Peyer's patch (tissue), 4 donors: Measurements from ENCODE around the gene HDHD5. TPM values are rescaled to one million over a fixed set of nuclear protein-coding genes. Genes with fewer than 3 reads are reported as not detected.

Source experiments
- DNase-seq, 3 donors: peaks; one replicate each; pipeline ENCODE4 v3.0.0-alpha.2; 2017 to 2019
- H3K27ac ChIP-seq, 4 donors: fragments of 200-600 bp; sonication (generic); one replicate each; pipeline ENCODE4 v1.5.1; 2016 to 2019
- H3K27me3 ChIP-seq, 2 donors: fragments of 200-600 bp; sonication (generic); one replicate each; pipeline ENCODE4 v1.5.1; 2019
- H3K36me3 ChIP-seq, 3 donors: fragments of 200-600 bp; sonication (generic); one replicate each; pipeline ENCODE4 v1.5.1; 2016 to 2019
- H3K4me1 ChIP-seq, 4 donors: fragments of 200-600 bp; sonication (generic); one replicate each; pipeline ENCODE4 v1.5.1; 2016 to 2019
- H3K4me3 ChIP-seq, 4 donors: fragments of 200-600 bp; sonication (generic); 1 replicate in 3 of 4; 2 replicates in 1 of 4; pipeline ENCODE4 v1.5.1; 2016 to 2019; ENCODE audit warnings: mild to moderate bottlenecking in 1 of 4
- H3K9me3 ChIP-seq, 4 donors: fragments of 200-600 bp; sonication (generic); one replicate each; pipeline ENCODE4 v1.5.1; 2016 to 2019; ENCODE audit warnings: mild to moderate bottlenecking in 1 of 4
- CTCF ChIP-seq, 6 experiments: fragments of 450-650 bp in 4 of 6; fragments of 200-600 bp in 2 of 6; sonication (generic) in 1 of 6; IDR thresholded peaks; one replicate each; pipeline ENCODE4 v1.5.1; 2017 to 2019; ENCODE audit warnings: antibody characterized with exemption in 6 of 6, mild to moderate bottlenecking in 3 of 6, moderate library complexity in 1 of 6
- POLR2A ChIP-seq, 2 donors: fragments of 450-650 bp; IDR thresholded peaks; one replicate each; pipeline ENCODE4 v1.5.1; 2017; ENCODE audit warnings: antibody characterized with exemption in 2 of 2, mild to moderate bottlenecking in 2 of 2, moderate library complexity in 2 of 2
- total RNA-seq, 4 donors: library from RNA; depleted of rRNA; stranded (reverse); fragments of >200 nt; gene quantifications; one replicate each; pipeline ENCODE4 v1.1.0, GENCODE V29; 2016

Gene HDHD5
- total RNA-seq, 4 donors from 2014 or later, result 15.7 to 42.0 (median 31.0) TPM

- Histone ChIP-seq H3K4me1 (no peaks in the 10 kb centered on the region), H3K36me3 (peaks cover 0 to 52% (median 0%) of the 10 kb centered on the region in 3 donors), H3K27ac (no peak overlapping the region), H3K27me3 (no peaks in the 10 kb centered on the region), H3K4me3 (no peak overlapping the region), H3K9me3 (no peaks in the 10 kb centered on the region)
- TF ChIP-seq CTCF (IDR thresholded peaks at IDR 0.05) (no peak), POLR2A (IDR thresholded peaks at IDR 0.05) (no peak)
- DNase-seq, result no peak
Observed at GRCh38 chr22:17109976-17110375, 49.1 kb downstream of the HDHD5 start.

GRCh38 chr22:17109113-17109865, 49.8 kb downstream of the HDHD5 start:
- Histone ChIP-seq H3K27me3 (no peaks in the 10 kb centered on the region), H3K4me1 (no peaks in the 10 kb centered on the region), H3K9me3 (no peaks in the 10 kb centered on the region), H3K27ac (no peak overlapping the region), H3K36me3 (peaks cover 0 to 59% (median 0%) of the 10 kb centered on the region in 3 donors), H3K4me3 (no peak overlapping the region)
- TF ChIP-seq POLR2A (IDR thresholded peaks at IDR 0.05), result no peak
- TF ChIP-seq CTCF (IDR thresholded peaks at IDR 0.05), result no peak
- peak in 1 of 3 donors; percentile 47 for DNase-seq

- no peaks in the 10 kb centered on the region for H3K27me3 ChIP-seq
- H3K4me3 ChIP-seq, result no peak overlapping the region
- TF ChIP-seq CTCF (IDR thresholded peaks at IDR 0.05), result no peak
- no peak for TF ChIP-seq POLR2A (IDR thresholded peaks at IDR 0.05)
- H3K4me1 ChIP-seq, result no peaks in the 10 kb centered on the region
- peaks cover 0 to 62% (median 0%) of the 10 kb centered on the region in 3 donors for H3K36me3 ChIP-seq
- DNase-seq, result peak in 1 of 3 donors; percentile 38
- H3K9me3 ChIP-seq, result no peaks in the 10 kb centered on the region
- no peak overlapping the region for H3K27ac ChIP-seq
Observed at GRCh38 chr22:17108256-17109112, 50.6 kb downstream of the HDHD5 start.

- TF ChIP-seq POLR2A (IDR thresholded peaks at IDR 0.05) (no peak), CTCF (IDR thresholded peaks at IDR 0.05) (no peak)
- Histone ChIP-seq H3K27me3 (no peaks in the 10 kb centered on the region), H3K27ac (peak overlapping the region in 2 of 4 donors; percentile 5 to 25), H3K4me1 (no peaks in the 10 kb centered on the region), H3K4me3 (no peak overlapping the region), H3K36me3 (peaks cover 0 to 72% (median under 1%) of the 10 kb centered on the region in 3 donors), H3K9me3 (no peaks in the 10 kb centered on the region)
- DNase-seq, result no peak
Observed at GRCh38 chr22:17107547-17107810, 51.6 kb downstream of the HDHD5 start.

- H3K36me3 ChIP-seq, result peaks cover 0 to 77% (median 3%) of the 10 kb centered on the region in 3 donors
- no peaks in the 10 kb centered on the region for H3K4me1 ChIP-seq
- H3K9me3 ChIP-seq, result no peaks in the 10 kb centered on the region
- H3K27ac ChIP-seq, result peak overlapping the region in 2 of 4 donors; percentile 5 to 25
- DNase-seq, result peak in 1 of 3 donors; percentile 25
- no peak overlapping the region for H3K4me3 ChIP-seq
- TF ChIP-seq POLR2A (IDR thresholded peaks at IDR 0.05), result no peak
- no peak for TF ChIP-seq CTCF (IDR thresholded peaks at IDR 0.05)
- no peaks in the 10 kb centered on the region for H3K27me3 ChIP-seq
Observed at GRCh38 chr22:17106785-17107546, 52.1 kb downstream of the HDHD5 start.
